ENCODE measurements around the gene CIROP. TPM values are rescaled to one million over a fixed set of nuclear protein-coding genes. Genes with fewer than 3 reads are reported as not detected.

The CIROP gene
- total and polyA plus RNA-seq, 9 of the 15 experiments (the other 6 are each of a cell fraction or from before 2014, with no cell fraction given): not detected

DNA sequence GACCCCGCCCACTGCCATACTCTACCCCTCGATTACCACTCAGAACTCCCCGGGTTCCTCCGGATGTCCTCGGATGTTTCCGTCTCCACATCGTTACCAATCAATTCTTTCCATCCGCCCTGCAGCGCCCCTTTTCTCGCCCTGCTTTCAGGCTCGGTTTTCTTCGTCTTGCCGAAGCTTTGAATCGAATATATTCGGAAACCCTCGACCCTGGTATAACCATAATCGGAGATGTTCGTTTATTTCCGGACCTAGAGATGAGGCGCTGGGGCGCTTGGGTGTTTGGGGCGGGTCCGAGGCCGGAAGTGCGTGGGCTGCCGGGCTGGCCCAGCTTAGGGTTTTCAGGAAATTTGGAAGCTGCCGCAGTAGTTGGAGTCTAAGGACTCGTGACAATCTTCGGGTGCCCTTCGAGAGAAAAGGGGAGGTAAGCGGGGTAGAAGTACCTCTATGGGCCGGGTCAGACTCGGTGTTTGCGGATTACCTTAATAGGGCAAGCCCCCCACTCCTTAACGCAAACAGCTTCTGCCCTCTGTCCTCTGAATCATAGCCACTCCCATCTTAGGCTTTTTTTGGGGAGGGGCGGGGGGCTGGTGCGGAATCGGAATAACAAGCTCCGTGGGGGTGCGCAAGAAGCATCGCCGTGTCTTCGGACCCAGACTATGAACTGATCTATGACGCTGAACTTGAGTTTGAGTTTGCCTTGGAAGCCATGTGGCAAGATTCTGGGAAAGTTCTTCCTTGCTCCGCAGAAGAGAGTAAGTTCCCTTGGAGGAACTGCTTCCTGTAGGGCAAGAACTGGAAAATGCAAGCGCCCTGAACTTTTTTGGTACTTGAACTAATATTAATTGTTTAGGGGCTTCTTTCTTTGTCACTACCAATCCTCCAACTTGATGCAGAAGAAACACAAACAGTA is 9.3 kb downstream of the CIROP start, which contains the start of gene C14orf119 (continued):
- TF ChIP-seq GTF2E2 (tag; IDR thresholded peaks at IDR 0.05) (peak; percentile 86; the same call in 1 of the 2 replicates), KDM4B (IDR thresholded peaks at IDR 0.05; ENCODE audit: borderline replicate concordance in 2 of 2, low read depth in 1 of 2) (0 out of 4 replicates have a peak, but pooled peaks of 1 of the 2 experiments have one; percentile 56), TARDBP (IDR thresholded peaks at IDR 0.05) (peak; percentile 66; the same call in 1 of the 2 replicates), MEIS2 (IDR thresholded peaks at IDR 0.05; ENCODE audit: partially characterized antibody) (peak; percentile 3), MYBL2 (IDR thresholded peaks at IDR 0.05; ENCODE audit: low read depth) (no peak), MYBL2 (CRISPR knock-in tag; IDR thresholded peaks at IDR 0.05; ENCODE audit: borderline replicate concordance) (no peak), TBL1XR1 (IDR thresholded peaks at IDR 0.05; ENCODE audit: low read length in 2 of 2) (peak; percentile 34 to 45; a peak in 2 of 4 replicates), ETV5 (CRISPR knock-in tag; IDR thresholded peaks at IDR 0.05; ENCODE audit: low read depth) (peak; percentile 59; the same call in 1 of the 2 replicates), TAF15 (IDR thresholded peaks at IDR 0.05; ENCODE audit: low read depth, low read length) (no peak), SP1 (CRISPR knock-in tag; IDR thresholded peaks at IDR 0.05) (peak; percentile 63; the same call in 1 of the 2 replicates), ZNF133 (CRISPR knock-in tag; IDR thresholded peaks at IDR 0.05) (no peak), ZNF76 (CRISPR knock-in tag; IDR thresholded peaks at IDR 0.05; ENCODE audit: borderline replicate concordance) (no peak), PHF8 (IDR thresholded peaks at IDR 0.05; ENCODE audit: borderline replicate concordance, low read length) (peak; percentile 75; the same call in 1 of the 2 replicates), ZEB2 (IDR thresholded peaks at IDR 0.05) (no peak), TCF3 (CRISPR knock-in tag; IDR thresholded peaks at IDR 0.05) (peak; percentile 19; the same call in 1 of the 2 replicates), RBM39 (optimal IDR thresholded peaks at IDR 0.05; ENCODE audit: low read depth, low read length) (no peak)
- TF ChIP-seq, protein P1, sequence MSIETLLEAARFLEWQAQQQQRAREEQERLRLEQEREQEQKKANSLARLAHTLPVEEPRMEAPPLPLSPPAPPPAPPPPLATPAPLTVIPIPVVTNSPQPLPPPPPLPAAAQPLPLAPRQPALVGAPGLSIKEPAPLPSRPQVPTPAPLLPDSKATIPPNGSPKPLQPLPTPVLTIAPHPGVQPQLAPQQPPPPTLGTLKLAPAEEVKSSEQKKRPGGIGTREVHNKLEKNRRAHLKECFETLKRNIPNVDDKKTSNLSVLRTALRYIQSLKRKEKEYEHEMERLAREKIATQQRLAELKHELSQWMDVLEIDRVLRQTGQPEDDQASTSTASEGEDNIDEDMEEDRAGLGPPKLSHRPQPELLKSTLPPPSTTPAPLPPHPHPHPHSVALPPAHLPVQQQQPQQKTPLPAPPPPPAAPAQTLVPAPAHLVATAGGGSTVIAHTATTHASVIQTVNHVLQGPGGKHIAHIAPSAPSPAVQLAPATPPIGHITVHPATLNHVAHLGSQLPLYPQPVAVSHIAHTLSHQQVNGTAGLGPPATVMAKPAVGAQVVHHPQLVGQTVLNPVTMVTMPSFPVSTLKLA (conservative IDR thresholded peaks at IDR 0.05): peak; percentile 65 to 77; a peak in 3 of 4 replicates
- TF ChIP-seq, protein P2, sequence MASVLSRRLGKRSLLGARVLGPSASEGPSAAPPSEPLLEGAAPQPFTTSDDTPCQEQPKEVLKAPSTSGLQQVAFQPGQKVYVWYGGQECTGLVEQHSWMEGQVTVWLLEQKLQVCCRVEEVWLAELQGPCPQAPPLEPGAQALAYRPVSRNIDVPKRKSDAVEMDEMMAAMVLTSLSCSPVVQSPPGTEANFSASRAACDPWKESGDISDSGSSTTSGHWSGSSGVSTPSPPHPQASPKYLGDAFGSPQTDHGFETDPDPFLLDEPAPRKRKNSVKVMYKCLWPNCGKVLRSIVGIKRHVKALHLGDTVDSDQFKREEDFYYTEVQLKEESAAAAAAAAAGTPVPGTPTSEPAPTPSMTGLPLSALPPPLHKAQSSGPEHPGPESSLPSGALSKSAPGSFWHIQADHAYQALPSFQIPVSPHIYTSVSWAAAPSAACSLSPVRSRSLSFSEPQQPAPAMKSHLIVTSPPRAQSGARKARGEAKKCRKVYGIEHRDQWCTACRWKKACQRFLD (CRISPR knock-in tag; IDR thresholded peaks at IDR 0.05): no peak
- TF ChIP-seq, protein P3, sequence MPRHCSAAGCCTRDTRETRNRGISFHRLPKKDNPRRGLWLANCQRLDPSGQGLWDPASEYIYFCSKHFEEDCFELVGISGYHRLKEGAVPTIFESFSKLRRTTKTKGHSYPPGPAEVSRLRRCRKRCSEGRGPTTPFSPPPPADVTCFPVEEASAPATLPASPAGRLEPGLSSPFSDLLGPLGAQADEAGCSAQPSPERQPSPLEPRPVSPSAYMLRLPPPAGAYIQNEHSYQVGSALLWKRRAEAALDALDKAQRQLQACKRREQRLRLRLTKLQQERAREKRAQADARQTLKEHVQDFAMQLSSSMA (CRISPR knock-in tag; IDR thresholded peaks at IDR 0.05): no peak

Data from K562 (cell line).